HEK293T (cell line): ENCODE measurements around the gene EPHB1.

Experiments used
- CTCF ChIA-PET: fragments of 350-600 bp; formaldehyde crosslinking; extraction: SDS; loops from one replicate; lab custom pipeline; 2021; ENCODE audit warnings: antibody characterized with exemption, inconsistent platforms; lab: Yijun Ruan, JAX
- POLR2A ChIA-PET: fragments of 350-600 bp; formaldehyde crosslinking; extraction: SDS; loops from one replicate; lab custom pipeline; 2020; ENCODE audit warnings: antibody characterized with exemption, inconsistent platforms; lab: Yijun Ruan, JAX
- DNase-seq: peaks from one replicate; pipeline ENCODE4 v3.0.0; 2012; ENCODE audit warnings: mixed read lengths; ENCODE audit errors: extremely low spot score
- ARNT ChIP-seq: fragments of 450-650 bp; IDR thresholded peaks from 2 replicates; pipeline ENCODE4 v1.6.1; 2017; ENCODE audit warnings: mild to moderate bottlenecking
- BHLHE40 ChIP-seq: fragments of 450-650 bp; IDR thresholded peaks from 2 replicates; pipeline ENCODE4 v1.6.1; 2016; ENCODE audit warnings: mild to moderate bottlenecking, moderate library complexity, borderline replicate concordance
- CTBP1 ChIP-seq: fragments of 450-650 bp; IDR thresholded peaks from 2 replicates; pipeline ENCODE4 v1.6.1; 2016; ENCODE audit warnings: borderline replicate concordance
- ELF4 ChIP-seq: fragments of 450-650 bp; IDR thresholded peaks from 2 replicates; pipeline ENCODE4 v1.6.1; 2017; ENCODE audit warnings: antibody characterized with exemption
- FOXA1 ChIP-seq: fragments of 450-650 bp; IDR thresholded peaks from 2 replicates; pipeline ENCODE4 v1.6.1; 2016; ENCODE audit warnings: mild to moderate bottlenecking
- FOXK2 ChIP-seq: fragments of 450-650 bp; IDR thresholded peaks from 2 replicates; pipeline ENCODE4 v1.6.1; 2016; ENCODE audit warnings: mild to moderate bottlenecking
- FOXM1 ChIP-seq: fragments of 450-650 bp; IDR thresholded peaks from 2 replicates; pipeline ENCODE4 v1.6.1; 2017; ENCODE audit warnings: mild to moderate bottlenecking, borderline replicate concordance
- HDGF ChIP-seq: fragments of 450-650 bp; IDR thresholded peaks from 2 replicates; pipeline ENCODE4 v1.6.1; 2017; ENCODE audit warnings: antibody characterized with exemption, borderline replicate concordance
- L3MBTL2 ChIP-seq: fragments of 450-650 bp; conservative IDR thresholded peaks from 2 replicates; pipeline ENCODE4 v1.6.1; 2016; ENCODE audit warnings: mild to moderate bottlenecking
- LEF1 ChIP-seq: fragments of 450-650 bp; IDR thresholded peaks from 2 replicates; pipeline ENCODE4 v1.6.1; 2017; ENCODE audit warnings: mild to moderate bottlenecking, borderline replicate concordance
- NFRKB ChIP-seq: fragments of 450-650 bp; IDR thresholded peaks from 2 replicates; pipeline ENCODE4 v1.6.1; 2016; ENCODE audit warnings: mild to moderate bottlenecking, moderate library complexity
- PKNOX1 ChIP-seq: fragments of 450-650 bp; IDR thresholded peaks from 2 replicates; pipeline ENCODE4 v1.6.1; 2016
- SP1 ChIP-seq: fragments of 450-650 bp; IDR thresholded peaks from 2 replicates; pipeline ENCODE4 v1.6.1; 2017
- SUZ12 ChIP-seq: fragments of 450-650 bp; IDR thresholded peaks from 2 replicates; pipeline ENCODE4 v1.6.1; 2016; ENCODE audit warnings: mild to moderate bottlenecking
- TARDBP ChIP-seq: fragments of 450-650 bp; IDR thresholded peaks from 2 replicates; pipeline ENCODE4 v1.6.1; 2016
- ZNF384 ChIP-seq: fragments of 450-650 bp; IDR thresholded peaks from 2 replicates; pipeline ENCODE4 v1.6.1; 2016

Gene EPHB1

GRCh38 chr3:134903837-134904236 is 108.8 kb downstream of the EPHB1 start:
- DNase-seq, result no peak
- TF ChIP-seq LEF1 (no peak), ZNF384 (no peak), HDGF (no peak), ARNT (no peak), L3MBTL2 (no peak), ELF4 (no peak), FOXK2 (no peak), SUZ12 (no peak), TARDBP (no peak), SP1 (no peak)
- ChIA-PET CTCF (no interaction called here), POLR2A (no interaction called here)

- DNase-seq, result no peak
- TF ChIP-seq CTBP1 (no peak), FOXK2 (no peak), ZNF384 (no peak)
- ChIA-PET POLR2A (no interaction called here), CTCF (no interaction called here)
These were observed 109.2 kb downstream of the EPHB1 start for GRCh38 chr3:134904241-134904771.

GRCh38 chr3:134904776-134905646 is 110.0 kb downstream of the EPHB1 start:
- no peak for TF ChIP-seq ARNT
- TF ChIP-seq CTBP1, result no peak
- no peak for TF ChIP-seq ELF4
- TF ChIP-seq FOXK2, result no peak
- TF ChIP-seq L3MBTL2, result no peak
- no peak for TF ChIP-seq BHLHE40
- TF ChIP-seq FOXM1, result no peak
- no peak for TF ChIP-seq SUZ12
- TF ChIP-seq LEF1, result no peak
- POLR2A ChIA-PET, result no interaction called here
- CTCF ChIA-PET, result no interaction called here
- DNase-seq, result no peak

DNA sequence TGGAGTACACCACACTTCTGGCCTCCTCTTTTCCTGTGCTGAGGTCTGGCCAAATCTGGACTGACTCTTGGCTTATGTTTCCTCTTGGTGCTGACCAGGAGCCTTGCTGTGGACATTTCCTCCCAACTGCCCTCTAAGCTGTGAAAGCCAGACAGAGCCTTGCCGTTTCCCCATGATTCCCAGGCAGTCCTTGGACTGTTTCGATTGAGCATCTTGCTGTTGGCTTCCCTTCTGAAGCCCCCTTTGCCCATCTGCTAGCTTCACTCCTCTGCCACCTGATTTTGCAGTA is 110.5 kb downstream of the EPHB1 start:
- TF ChIP-seq BHLHE40 (no peak), FOXA1 (no peak), SP1 (no peak), CTBP1 (no peak), ARNT (no peak), NFRKB (no peak), ZNF384 (no peak), PKNOX1 (no peak)
- no peak for DNase-seq
- CTCF ChIA-PET, result no interaction called here
- POLR2A ChIA-PET, result no interaction called here

DNA sequence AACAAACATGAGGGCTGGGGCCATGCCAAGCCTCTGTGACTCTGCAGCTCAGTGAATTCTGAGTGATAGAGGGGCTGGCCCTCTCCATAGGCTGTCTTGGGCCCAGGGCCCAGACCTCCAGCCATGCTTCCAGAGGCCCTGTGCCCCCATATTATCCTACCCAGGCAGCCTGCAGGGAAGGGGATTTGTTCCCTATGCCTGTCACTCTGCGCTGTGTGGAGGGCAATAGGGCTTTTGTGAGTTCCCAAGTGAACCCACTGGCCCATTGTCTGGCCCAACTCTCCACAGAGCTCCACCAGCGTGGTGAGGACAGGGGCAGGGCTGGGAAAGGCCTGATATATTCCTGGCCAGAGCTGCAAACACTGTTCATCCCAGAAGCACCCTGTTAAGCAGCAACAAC is 113.2 kb downstream of the EPHB1 start:
- no peak for DNase-seq
- ChIA-PET POLR2A (no interaction called here), CTCF (no interaction called here)
- TF ChIP-seq ARNT (no peak), NFRKB (no peak), LEF1 (no peak), FOXA1 (no peak), HDGF (no peak), BHLHE40 (no peak), PKNOX1 (no peak), CTBP1 (no peak), ZNF384 (no peak), FOXK2 (no peak), SP1 (no peak), TARDBP (no peak), ELF4 (no peak), SUZ12 (no peak), FOXM1 (no peak), L3MBTL2 (no peak)

GRCh38 chr3:134910026-134910425 is 115.0 kb downstream of the EPHB1 start:
- DNase-seq, result no peak
- CTCF ChIA-PET, result no interaction called here
- POLR2A ChIA-PET, result no interaction called here
- TF ChIP-seq ARNT (no peak), NFRKB (no peak), FOXK2 (no peak), CTBP1 (no peak), ZNF384 (no peak), L3MBTL2 (no peak), BHLHE40 (no peak), ELF4 (no peak), SUZ12 (no peak)

- TF ChIP-seq FOXM1 (no peak), LEF1 (no peak), FOXK2 (no peak), TARDBP (no peak), HDGF (no peak), L3MBTL2 (no peak), ZNF384 (no peak), SP1 (no peak), ELF4 (no peak)
- no peak for DNase-seq
- ChIA-PET POLR2A (no interaction called here), CTCF (no interaction called here)
These were observed 116.8 kb downstream of the EPHB1 start for GRCh38 chr3:134911586-134912548.
